HepG2 (cell line): ENCODE results near the gene MLN. TPM values are rescaled to one million over a fixed set of nuclear protein-coding genes. Genes with fewer than 3 reads are reported as not detected.

Experiments used
- ATAC-seq: fragments of 200-7000 bp; cut with Tn5 transposase; 3 replicates; pipeline ENCODE4 v1.9.1; 2020; ENCODE audit warnings: mild to moderate bottlenecking, moderate library complexity
- BruUV-seq: library from RNA; stranded (reverse); fragments of 400-500 nt; replicated peaks from 2 replicates; lab custom pipeline; 2021; lab: Mats Ljungman, UMichigan
- CTCF ChIA-PET: fragments of 300-600 bp; formaldehyde crosslinking; extraction: SDS; loops from one replicate; lab custom pipeline; 2021; ENCODE audit warnings: low total read pairs, inconsistent platforms, low intra/inter-chr PET ratio; lab: Yijun Ruan, JAX
- POLR2A ChIA-PET: fragments of 350-600 bp; sonication (Branson Sonifier 250); formaldehyde crosslinking; loops from one replicate; lab custom pipeline; 2020; ENCODE audit warnings: antibody characterized with exemption, inconsistent platforms; lab: Yijun Ruan, JAX
- DNase-seq: peaks from one replicate; pipeline ENCODE4 v3.0.0-alpha.2; 2015; ENCODE audit warnings: low spot score
- FAIRE-seq: peaks from 3 replicates; lab custom pipeline; 2011; peaks lifted over from hg19 to GRCh38; lab: Jason Lieb, UNC
- H2AFZ ChIP-seq: one replicate; pipeline ENCODE4 v1.6.1; 2011; ENCODE audit warnings: low read length, inconsistent platforms
- H3K27ac ChIP-seq: fragments of 300-600 bp; 3 replicates; pipeline ENCODE4 v1.8.0; 2011; ENCODE audit warnings: mixed run types, mild to moderate bottlenecking, mixed read lengths, low read length, inconsistent platforms; ENCODE audit not compliant: insufficient read depth; ENCODE audit errors: extremely low read length
- H3K27me3 ChIP-seq, 2 experiments: fragments of 200-600 bp in 1 of 2; 2 replicates in 1 of 2; 3 replicates in 1 of 2; pipeline versions ENCODE4 v1.6.0 to v1.8.0; 2011; ENCODE audit warnings: low read length in 2 of 2, mild to moderate bottlenecking in 2 of 2, moderate library complexity in 2 of 2, inconsistent platforms in 1 of 2; ENCODE audit not compliant: insufficient read depth in 2 of 2, control insufficient read depth in 1 of 2
- H3K36me3 ChIP-seq, 2 experiments: fragments of 200-600 bp in 1 of 2; replicated peaks in 1 of 2; 2 replicates in 1 of 2; 3 replicates in 1 of 2; pipeline versions ENCODE4 v1.5.1 to v1.8.0; 2011; ENCODE audit warnings: low read length in 2 of 2, inconsistent platforms in 1 of 2; ENCODE audit not compliant: insufficient read depth in 2 of 2, control insufficient read depth in 1 of 2
- H3K4me1 ChIP-seq: 2 replicates; pipeline ENCODE4 v1.5.1; 2012; ENCODE audit warnings: low read length, inconsistent platforms; ENCODE audit not compliant: insufficient read depth
- H3K4me2 ChIP-seq: 2 replicates; pipeline ENCODE4 v1.6.0; 2011; ENCODE audit warnings: low read depth, low read length, inconsistent platforms
- H3K4me3 ChIP-seq, 3 experiments: fragments of 200-600 bp in 1 of 3; sonication (generic), shearing (Covaris generic) in 1 of 3; replicated peaks in 1 of 3; 2 replicates each; pipeline ENCODE4 v1.5.1; 2011 to 2016; ENCODE audit warnings: low read length in 3 of 3, inconsistent platforms in 2 of 3, low read depth in 2 of 3, mild to moderate bottlenecking in 2 of 3, control low read depth in 1 of 3, mixed read lengths in 1 of 3; ENCODE audit not compliant: insufficient read depth in 1 of 3
- H3K79me2 ChIP-seq: one replicate; pipeline ENCODE4 v1.6.1; 2011; ENCODE audit warnings: low read length, inconsistent platforms; ENCODE audit not compliant: insufficient read depth
- H3K9ac ChIP-seq: 2 replicates; pipeline ENCODE4 v1.6.0; 2011; ENCODE audit warnings: mild to moderate bottlenecking, low read depth, low read length, inconsistent platforms; ENCODE audit not compliant: insufficient read depth
- H3K9me3 ChIP-seq: 2 replicates; pipeline ENCODE4 v1.5.1; 2012; ENCODE audit warnings: mild to moderate bottlenecking, low read length
- H4K20me1 ChIP-seq: 2 replicates; pipeline ENCODE4 v1.6.0; 2011; ENCODE audit warnings: inconsistent platforms, mild to moderate bottlenecking, low read length, moderate library complexity; ENCODE audit not compliant: insufficient read depth
- HMGXB3 ChIP-seq: sonication (generic); formaldehyde crosslinking; IDR thresholded peaks from 2 replicates; pipeline ENCODE4 v1.4.0; 2020; ENCODE audit warnings: missing genetic modification reagents, borderline replicate concordance
- NR2C2 ChIP-seq: sonication (generic); formaldehyde crosslinking; IDR thresholded peaks from 2 replicates; pipeline ENCODE4 v1.4.0; 2020; ENCODE audit warnings: missing genetic modification reagents, mild to moderate bottlenecking, moderate library complexity, borderline replicate concordance
- RBAK ChIP-seq: sonication (generic); formaldehyde crosslinking; IDR thresholded peaks from 2 replicates; pipeline ENCODE4 v1.5.1; 2020; ENCODE audit warnings: mild to moderate bottlenecking, missing genetic modification reagents
- ZNF253 ChIP-seq: sonication (generic); formaldehyde crosslinking; IDR thresholded peaks from 2 replicates; pipeline ENCODE4 v1.8.0; 2022; ENCODE audit warnings: mild to moderate bottlenecking, missing genetic modification reagents, borderline replicate concordance
- ZNF639 ChIP-seq: conservative IDR thresholded peaks from 2 replicates; pipeline ENCODE4 v1.6.1; 2018; ENCODE audit warnings: missing genetic modification reagents
- WGBS: methylation state at CpG from one replicate; pipeline ENCODE4 v1.1.6; 2017; ENCODE audit warnings: low lambda C conversion rate; 5-methylcytosine and 5-hydroxymethylcytosine counted together
- in situ Hi-C: cut with HindIII; loops from 2 replicates; pipeline ENCODE4 v1.10.0; 2017; ENCODE audit warnings: low pct_unique_long_range_greater_than_20kb; ENCODE audit not compliant: extremely low pct_ligation_motif_present
- intact Hi-C: fragments of 100-400 bp; cut with micrococcal nuclease; formaldehyde crosslinking; loops from one replicate; pipeline ENCODE4 v1.10.0; 2022; ENCODE audit not compliant: unreplicated experiment
- polyA plus RNA-seq, 8 experiments: library from polyadenylated mRNA; depleted of rRNA in 3 of 8; stranded (reverse) in 7 of 8; unstranded in 1 of 8; fragments of >200 nt; fragmentation: Illumina TruSeq in 4 of 8; extraction: Trizol in 4 of 8; gene quantifications; 2 replicates each; pipeline versions ENCODE4 v1.2.1 to v1.2.3, GENCODE V29; 2011 to 2016; ENCODE audit warnings: low read depth in 4 of 8, missing spikeins in 1 of 8, mixed read lengths in 1 of 8; ENCODE audit not compliant: insufficient read depth in 1 of 8
- total RNA-seq, 5 experiments: library from RNA; depleted of rRNA; stranded (reverse); fragments of >200 nt; fragmentation: Illumina TruSeq; extraction: Trizol; gene quantifications; 2 replicates each; pipeline ENCODE4 v1.2.3, GENCODE V29; 2016; ENCODE audit warnings: low read depth in 1 of 5
- TF ChIP-seq, protein P1 (sequence below): sonication (generic); formaldehyde crosslinking; IDR thresholded peaks from 2 replicates; pipeline ENCODE4 v1.5.0; 2020; ENCODE audit warnings: mild to moderate bottlenecking, missing genetic modification reagents, moderate library complexity
- TF ChIP-seq, protein P2 (sequence below): sonication (generic); formaldehyde crosslinking; IDR thresholded peaks from 2 replicates; pipeline ENCODE4 v1.5.1; 2020; ENCODE audit warnings: mild to moderate bottlenecking, missing genetic modification reagents, borderline replicate concordance

The MLN gene
- total and polyA plus RNA-seq, 2 of the 13 experiments (the other 11 are each of a cell fraction or from before 2014, with no cell fraction given), result not detected

DNA sequence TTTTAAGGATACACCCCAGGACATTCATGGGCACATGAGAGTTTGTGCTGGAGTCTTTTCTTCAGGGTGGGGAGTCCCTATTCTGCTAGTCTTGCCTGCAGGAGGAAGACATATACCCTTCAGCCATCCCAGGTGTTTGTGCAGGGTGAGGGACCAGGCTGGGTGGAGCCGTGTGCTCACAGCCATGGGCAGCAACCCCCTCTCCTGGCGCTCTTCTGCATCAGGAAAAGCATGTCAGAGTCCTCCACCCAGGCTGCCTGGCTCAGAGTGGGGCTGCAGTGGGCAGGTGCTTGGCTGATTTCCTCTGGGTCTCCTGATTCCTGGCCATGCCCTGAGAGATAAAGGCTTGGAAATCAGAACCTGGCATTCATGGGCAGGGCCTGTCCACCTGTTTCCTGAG lies 22.7 kb upstream of the MLN start:
- no peak for DNase-seq
- no peak for TF ChIP-seq ZNF253
- TF ChIP-seq, protein P1, sequence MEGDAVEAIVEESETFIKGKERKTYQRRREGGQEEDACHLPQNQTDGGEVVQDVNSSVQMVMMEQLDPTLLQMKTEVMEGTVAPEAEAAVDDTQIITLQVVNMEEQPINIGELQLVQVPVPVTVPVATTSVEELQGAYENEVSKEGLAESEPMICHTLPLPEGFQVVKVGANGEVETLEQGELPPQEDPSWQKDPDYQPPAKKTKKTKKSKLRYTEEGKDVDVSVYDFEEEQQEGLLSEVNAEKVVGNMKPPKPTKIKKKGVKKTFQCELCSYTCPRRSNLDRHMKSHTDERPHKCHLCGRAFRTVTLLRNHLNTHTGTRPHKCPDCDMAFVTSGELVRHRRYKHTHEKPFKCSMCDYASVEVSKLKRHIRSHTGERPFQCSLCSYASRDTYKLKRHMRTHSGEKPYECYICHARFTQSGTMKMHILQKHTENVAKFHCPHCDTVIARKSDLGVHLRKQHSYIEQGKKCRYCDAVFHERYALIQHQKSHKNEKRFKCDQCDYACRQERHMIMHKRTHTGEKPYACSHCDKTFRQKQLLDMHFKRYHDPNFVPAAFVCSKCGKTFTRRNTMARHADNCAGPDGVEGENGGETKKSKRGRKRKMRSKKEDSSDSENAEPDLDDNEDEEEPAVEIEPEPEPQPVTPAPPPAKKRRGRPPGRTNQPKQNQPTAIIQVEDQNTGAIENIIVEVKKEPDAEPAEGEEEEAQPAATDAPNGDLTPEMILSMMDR (CRISPR knock-in tag), result 0 out of 2 replicates have a peak, but pooled peaks have one; percentile 31
- TF ChIP-seq, all 625 proteins: peak for 1
- 0% methylated on average over 1 of the region's 2 CpGs for WGBS
- FAIRE-seq (no peak), ATAC-seq (no peak)
- Histone ChIP-seq H3K79me2 (no peaks in the 10 kb centered on the region), H3K36me3 (no peaks in the 10 kb centered on the region), H2AFZ (no peak overlapping the region), H3K27ac (no peak overlapping the region), H3K4me1 (peaks cover 20% of the 10 kb centered on the region), H3K9me3 (no peaks in the 10 kb centered on the region), H3K4me2 (no peak overlapping the region), H4K20me1 (no peaks in the 10 kb centered on the region), H3K27me3 (peaks cover 0 to 34% of the 10 kb centered on the region in 2 experiments; a peak in 3 of 5 replicates), H3K9ac (no peak overlapping the region), H3K4me3 (no peak overlapping the region)
- BruUV-seq, result no TSS peak
- in situ Hi-C loops (no loop called here), intact Hi-C loops (no loop called here)
- ChIA-PET POLR2A (no interaction called here), CTCF (no interaction called here)

DNA sequence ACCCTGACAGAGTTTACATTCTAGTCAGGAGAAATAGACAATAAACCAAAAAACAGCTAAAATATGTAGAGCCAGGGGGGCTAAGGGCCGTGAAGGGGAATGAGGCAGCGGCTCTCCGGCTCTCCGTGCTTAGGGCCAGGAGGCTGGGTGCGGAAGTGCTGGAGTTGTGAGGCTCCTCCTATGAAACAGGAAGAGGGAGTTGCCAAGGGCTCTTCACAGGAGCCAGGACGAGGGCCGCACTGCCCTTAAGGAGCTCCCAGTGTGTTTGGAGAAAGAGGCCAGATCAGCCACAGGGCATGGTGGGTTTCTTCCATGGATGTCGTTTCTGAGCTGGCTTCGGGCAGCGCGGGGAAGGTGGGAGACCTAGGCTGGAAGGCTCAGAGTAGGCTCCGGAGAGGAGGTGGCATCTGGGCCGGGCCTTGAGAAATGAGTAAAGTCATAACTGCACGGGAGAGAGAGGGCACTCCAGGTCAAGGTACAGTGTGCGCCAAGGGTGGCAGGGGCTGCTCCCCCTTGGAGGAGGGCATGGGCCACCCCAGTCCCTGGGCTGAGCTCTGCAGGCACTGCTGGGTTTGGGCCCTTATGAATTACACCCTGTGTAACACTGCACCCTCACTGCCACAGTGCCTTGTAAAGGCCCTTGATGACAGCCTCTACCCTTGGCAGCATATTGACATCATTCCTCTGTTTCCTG lies 20.8 kb upstream of the MLN start:
- H3K4me2 ChIP-seq, result no peak overlapping the region
- no peak overlapping the region for H3K4me3 ChIP-seq
- H3K79me2 ChIP-seq, result no peaks in the 10 kb centered on the region
- intact Hi-C loops (no loop called here), in situ Hi-C loops (no loop called here)
- CTCF ChIA-PET, result no interaction called here
- BruUV-seq, result no TSS peak
- H3K9me3 ChIP-seq, result no peaks in the 10 kb centered on the region
- WGBS, result 56% methylated on average over 15 of the region's 15 CpGs
- no peak overlapping the region for H2AFZ ChIP-seq
- FAIRE-seq (no peak), DNase-seq (no peak), ATAC-seq (no peak)
- H3K4me1 ChIP-seq, result peaks cover 20% of the 10 kb centered on the region
- no peaks in the 10 kb centered on the region for H4K20me1 ChIP-seq
- H3K27ac ChIP-seq, result no peak overlapping the region
- peaks cover 0 to 18% of the 10 kb centered on the region in 2 experiments; a peak in 2 of 5 replicates for H3K27me3 ChIP-seq
- no peak overlapping the region for H3K9ac ChIP-seq
- POLR2A ChIA-PET, result no interaction called here
- no peaks in the 10 kb centered on the region for H3K36me3 ChIP-seq
- TF ChIP-seq, protein P2, sequence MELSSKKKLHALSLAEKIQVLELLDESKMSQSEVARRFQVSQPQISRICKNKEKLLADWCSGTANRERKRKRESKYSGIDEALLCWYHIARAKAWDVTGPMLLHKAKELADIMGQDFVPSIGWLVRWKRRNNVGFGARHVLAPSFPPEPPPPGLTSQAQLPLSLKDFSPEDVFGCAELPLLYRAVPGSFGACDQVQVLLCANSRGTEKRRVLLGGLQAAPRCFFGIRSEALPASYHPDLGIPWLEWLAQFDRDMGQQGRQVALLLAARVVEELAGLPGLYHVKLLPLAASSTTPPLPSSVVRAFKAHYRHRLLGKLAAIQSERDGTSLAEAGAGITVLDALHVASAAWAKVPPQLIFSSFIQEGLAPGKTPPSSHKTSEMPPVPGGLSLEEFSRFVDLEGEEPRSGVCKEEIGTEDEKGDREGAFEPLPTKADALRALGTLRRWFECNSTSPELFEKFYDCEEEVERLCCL (CRISPR knock-in tag), result no peak
- no peak for TF ChIP-seq NR2C2 (CRISPR knock-in tag)
- TF ChIP-seq ZNF639 (CRISPR knock-in tag), result no peak
- TF ChIP-seq HMGXB3 (CRISPR knock-in tag), result no peak
- TF ChIP-seq RBAK (CRISPR knock-in tag), result no peak
